OCI-M1 (cell line): Measurements from ENCODE around the gene ADAMTSL4.

Experiments
- DNase-seq: peaks from one replicate; lab custom pipeline; 2025; lab: John Stamatoyannopoulos, UW

ADAMTSL4 gene

DNA sequence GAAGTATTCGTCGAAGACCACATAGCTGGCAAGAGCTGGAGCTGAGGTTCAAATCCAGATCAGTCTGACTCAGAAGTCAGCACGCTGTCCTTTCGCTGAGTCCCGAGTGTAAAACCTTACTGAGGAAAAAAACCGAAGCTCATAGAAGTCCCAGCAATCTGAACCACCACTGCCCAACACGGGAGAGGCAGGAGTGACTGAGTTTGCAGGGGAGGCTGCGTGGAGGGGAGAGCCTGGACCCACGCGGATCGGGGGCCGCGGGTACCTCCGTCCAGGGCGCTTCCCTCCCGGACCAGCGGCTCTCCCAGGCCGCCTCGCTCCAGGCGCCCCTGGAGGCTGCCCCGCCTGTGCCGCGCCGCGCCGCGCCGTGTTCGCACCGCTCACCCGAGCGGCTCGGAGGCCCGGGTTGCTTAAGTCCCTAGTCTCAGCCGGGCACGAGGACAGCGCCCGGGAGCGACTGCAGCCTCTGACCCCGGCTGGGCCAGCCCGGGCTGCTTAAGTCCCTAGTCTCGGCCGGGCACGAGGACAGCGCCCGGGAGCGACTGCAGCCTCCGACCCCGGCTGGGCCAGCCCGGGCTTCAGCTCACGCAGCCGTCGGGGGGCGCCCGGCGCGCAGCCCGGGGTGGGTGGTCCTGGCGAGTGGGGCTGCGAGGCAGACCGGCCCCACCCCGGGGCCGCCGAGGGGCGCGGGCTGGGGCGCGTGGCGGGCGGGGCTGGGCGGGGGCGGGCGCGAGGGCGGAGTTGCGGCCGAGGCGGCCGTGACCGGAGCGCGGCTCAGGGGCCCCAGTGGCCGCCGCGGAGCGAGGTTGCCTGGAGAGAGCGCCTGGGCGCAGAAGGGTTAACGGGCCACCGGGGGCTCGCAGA is at the start of gene ADAMTSL4:
Gene ADAMTSL4 (plus strand): TSS at position 777 of the 864 bp plus-strand sequence. CDS start 2,881 bp downstream, outside the sequence.
- peak; percentile 86 for DNase-seq

GRCh38 chr1:150505431-150505830 is 43.8 kb upstream of the ADAMTSL4 start:
- DNase-seq: no peak

DNA sequence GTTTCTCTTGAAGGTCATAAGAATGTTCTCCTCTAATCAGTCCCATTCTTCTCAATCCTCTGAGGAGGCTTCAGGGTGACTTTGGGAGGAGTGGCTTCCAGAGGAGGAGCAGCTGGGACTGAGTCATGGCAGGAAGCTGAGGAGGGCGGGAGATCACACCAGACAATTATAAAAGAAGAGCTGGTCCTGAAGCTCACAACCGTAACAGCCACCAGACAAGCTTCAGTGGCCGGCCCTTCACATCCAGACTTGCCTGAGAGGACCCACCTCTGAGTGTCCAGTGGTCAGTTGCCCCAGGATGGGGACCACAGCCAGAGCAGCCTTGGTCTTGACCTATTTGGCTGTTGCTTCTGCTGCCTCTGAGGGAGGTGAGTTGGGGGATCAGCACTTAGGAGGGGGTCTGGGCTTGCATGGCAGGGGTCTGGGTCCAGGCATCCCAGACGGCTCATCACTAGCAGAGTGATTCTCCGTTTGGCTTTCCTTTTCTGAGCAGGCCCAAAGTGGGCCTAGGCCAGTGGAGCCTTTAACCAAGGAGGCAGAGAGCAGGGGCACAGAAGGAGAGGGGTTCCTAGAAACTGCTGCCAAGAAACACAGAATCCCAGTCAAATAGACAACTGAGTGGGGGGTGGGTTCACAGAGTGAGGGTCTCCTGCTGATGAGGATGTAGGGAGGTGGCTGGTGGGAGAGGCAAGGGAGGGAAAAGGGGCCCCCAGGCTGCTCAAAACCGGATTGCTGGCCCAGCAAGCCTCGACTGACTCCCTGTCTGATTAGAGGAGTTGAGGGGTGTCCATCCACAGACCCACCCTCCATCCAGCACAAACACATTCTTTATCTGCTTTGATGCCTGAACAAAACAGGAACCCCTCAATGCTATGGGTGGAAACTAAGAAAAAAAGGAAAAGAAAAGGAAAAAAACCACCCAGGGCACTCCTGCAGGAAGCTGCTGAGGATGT is 41.0 kb upstream of the ADAMTSL4 start, which contains the start of gene ECM1:
Gene ECM1 (plus strand): TSS at position 198 of the 953 bp plus-strand sequence. CDS start 101 bp downstream, at position 299.
- DNase-seq: peak; percentile 67

DNA sequence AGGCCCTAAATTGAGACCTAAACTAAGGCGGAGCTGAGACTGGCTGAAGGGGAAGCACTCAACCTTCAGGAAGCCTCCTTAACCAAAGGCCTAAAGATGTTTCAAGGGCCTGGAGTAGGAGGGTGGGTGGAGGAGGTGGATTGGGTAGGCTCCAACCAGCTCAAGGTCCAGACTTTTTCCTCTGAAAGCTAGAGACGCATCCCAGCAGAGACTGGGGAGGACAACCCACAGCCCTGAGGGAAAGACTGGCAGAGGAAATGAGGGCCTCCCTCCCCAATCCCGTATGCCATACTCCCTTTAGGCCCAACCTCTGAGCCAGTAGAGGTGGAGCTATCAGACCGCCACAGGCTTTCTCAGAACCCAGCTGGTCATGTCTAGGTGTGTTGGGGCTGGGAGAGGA is 40.2 kb upstream of the ADAMTSL4 start:
- no peak for DNase-seq

GRCh38 chr1:150511551-150511950 is 37.7 kb upstream of the ADAMTSL4 start:
- DNase-seq: no peak

GRCh38 chr1:150511985-150512660 is 37.1 kb upstream of the ADAMTSL4 start:
- DNase-seq: no peak

DNA sequence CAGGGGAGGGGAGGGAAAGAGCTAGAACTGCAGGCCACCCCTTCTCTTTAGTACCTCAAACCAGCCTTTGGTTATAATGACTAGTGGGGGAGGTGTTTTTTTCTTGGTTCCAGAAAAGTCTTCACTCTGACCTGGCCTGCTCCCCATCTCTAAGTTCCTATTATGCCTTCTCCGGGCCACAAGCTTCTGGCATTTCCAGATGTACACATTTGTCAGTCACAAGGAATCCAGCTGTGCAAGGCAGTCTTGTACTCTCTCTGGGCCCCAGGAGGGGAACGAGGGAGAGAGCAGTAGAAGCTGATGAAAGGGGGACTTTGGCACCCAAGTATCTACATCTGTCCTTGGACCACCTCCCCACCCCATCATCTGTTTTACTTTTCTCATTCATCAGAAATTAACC is 36.4 kb upstream of the ADAMTSL4 start:
- no peak for DNase-seq

DNA sequence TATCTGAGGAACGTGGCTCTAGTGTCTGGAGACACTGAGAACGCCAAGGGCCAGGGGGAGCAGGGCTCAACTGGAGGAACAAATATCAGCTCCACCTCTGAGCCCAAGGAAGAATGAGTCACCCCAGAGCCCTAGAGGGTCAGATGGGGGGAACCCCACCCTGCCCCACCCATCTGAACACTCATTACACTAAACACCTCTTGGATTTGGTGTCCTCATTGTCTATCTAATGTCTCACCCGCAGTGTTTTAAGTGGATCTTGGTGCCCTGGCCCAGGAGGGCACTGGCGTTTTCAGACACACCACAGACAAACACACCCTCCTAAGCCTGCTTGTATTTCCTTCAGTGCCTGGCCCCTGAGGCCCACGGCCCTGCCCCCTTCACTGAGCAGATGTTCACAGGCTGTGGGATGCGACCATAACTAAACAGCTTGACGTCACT is 35.8 kb upstream of the ADAMTSL4 start:
- no peak for DNase-seq

GRCh38 chr1:150514260-150514659 is 34.9 kb upstream of the ADAMTSL4 start:
- DNase-seq: no peak

DNA sequence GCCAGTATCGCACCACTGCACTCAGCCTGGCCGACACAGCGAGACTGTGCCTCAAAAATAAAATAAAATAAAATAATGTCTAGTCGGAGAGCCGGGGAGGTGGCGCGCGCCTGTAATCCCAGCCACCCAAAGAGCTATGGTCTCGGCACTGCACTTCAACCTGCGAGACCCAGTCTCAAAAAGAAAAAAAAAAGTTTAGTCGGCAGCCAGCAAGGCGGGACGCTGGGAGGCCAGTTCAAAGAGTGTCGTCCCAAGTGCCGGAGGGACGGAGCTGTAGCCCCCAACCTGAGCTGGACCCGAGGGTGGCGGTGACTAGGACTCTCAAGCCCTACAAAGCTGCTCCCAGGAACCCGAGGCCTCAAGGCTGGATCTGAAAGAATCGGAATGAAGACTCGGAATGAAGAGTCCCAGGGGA is 34.3 kb upstream of the ADAMTSL4 start:
- no peak for DNase-seq

- peak; percentile 99 for DNase-seq
These were observed 33.7 kb upstream of the ADAMTSL4 start, which contains the start of gene FALEC for GRCh38 chr1:150515328-150516049. Gene FALEC, plus strand, starts transcription at chr1:150515752.

DNA sequence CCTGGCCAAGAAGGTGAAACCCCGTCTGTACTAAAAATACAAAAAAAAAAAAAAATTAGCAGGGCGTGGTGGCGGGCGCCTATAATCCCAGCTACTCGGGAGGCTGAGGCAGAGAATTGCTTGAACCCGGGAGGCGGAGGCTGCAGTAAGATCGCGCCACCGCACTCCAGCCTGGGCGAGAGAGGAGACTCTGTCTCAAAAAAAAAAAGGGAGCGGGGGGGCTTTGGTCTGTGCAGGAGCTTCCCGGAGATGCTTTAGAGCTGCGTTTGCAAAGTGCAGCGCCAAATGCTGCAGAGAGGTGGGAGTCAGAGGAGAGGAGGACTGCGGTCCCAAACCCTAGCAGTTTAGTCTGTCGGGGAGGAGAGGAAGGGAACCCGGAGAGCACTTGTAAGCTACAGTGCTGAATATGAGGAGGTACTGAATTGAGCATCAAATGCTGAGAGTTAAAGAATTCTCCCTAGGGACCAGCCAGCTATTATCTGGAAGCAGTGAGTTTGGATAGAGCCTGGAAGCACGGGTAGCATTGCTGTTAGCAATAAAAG is 33.1 kb upstream of the ADAMTSL4 start:
- peak; percentile 49 for DNase-seq

GRCh38 chr1:150516616-150517015 is 32.6 kb upstream of the ADAMTSL4 start:
- peak; percentile 67 for DNase-seq

DNA sequence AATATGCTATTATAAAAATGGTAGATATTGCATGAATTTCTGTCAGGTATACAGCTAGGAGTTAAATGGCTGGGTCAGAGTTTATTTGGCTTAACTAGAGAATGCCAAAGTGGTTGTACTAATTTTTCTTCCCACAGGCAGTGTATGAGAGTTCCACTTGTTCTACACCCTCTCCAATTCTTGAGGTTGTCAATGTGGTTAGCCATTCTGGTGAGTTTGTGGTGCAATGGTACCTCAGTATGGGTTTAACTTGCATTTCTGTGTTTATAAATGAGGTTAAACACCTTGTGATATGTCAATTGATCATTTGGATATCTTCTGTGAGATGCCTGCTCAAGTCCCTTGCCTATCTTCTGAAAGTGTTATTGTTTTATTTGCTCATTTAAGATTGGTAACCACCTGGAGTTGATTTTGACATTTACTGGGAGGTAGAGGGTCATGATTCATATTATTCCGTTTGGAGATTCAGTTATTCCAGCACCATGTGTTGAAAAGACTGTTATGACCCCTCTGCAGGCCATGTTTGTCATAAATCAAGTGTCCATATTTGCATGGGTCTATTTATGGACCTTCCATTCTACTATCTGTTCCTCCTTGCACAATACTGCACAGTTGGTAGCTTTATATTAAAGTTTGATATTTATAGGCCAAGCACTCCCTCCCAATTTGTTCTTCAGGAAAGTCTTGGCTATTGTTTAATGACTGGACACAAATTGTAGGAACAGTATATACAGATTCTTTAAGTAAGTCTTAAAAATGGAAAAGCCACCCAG is 27.8 kb upstream of the ADAMTSL4 start:
- no peak for DNase-seq

GRCh38 chr1:150525348-150525747 is 23.9 kb upstream of the ADAMTSL4 start:
- no peak for DNase-seq

DNA sequence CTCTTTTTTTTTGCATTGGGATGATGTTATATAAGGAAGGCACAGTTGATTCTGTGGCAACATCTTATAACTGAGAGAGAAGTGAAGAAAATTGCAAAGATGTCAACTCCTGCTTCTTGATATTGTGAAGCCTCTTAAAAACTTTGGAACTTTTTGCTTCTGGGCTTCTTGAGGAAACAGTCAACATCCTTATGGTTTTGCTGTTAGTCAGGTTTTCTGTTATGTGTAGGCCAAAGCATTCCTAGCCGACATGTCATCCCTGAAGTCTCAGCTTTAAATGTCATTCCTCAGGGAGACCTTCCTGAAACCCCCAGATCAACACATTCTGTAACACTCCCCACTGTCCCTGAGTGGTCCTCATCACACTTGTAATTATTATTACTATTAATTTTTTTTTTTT is 21.0 kb upstream of the ADAMTSL4 start:
- no peak for DNase-seq

DNA sequence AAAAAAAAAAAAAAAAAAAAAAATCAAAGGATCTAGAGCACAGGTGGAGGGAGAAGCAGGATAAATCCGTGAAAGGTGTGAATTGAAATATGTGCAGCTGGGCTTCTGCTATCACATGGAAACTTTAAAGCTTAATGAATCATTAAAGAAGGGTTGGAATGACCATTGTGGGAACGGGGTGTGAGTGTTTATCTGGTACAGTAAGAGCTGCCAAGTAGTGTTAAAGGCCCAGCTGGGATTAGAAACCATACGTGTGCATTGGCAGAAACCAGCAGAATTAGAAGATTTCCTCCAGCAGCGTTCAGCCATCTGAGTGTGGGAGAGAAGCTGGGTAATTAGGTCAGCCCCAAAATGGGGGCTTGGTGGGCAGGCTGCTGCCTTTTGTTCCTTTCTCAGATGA is 20.2 kb upstream of the ADAMTSL4 start:
- DNase-seq: no peak

- no peak for DNase-seq
These were observed 18.6 kb upstream of the ADAMTSL4 start for GRCh38 chr1:150530491-150531159.

DNA sequence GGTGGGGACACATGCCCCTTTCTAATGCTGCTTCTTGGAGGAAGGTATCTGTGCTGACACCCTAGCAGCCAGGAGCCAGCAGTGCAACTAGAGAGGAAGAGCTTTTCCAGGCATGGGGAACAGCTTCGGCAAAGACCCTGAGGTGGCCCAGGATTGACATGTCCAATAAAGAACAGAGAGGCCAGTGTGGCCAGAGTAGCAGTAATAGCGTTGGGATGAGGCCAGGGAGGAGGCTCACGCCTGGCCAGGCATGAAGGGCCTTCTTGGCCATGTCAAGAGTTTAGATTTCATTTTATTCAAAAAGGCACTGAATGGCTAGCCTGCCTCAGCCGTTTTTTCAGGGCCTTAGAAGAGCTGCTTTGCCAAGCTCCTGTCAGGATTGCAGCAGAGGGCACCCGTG is 16.3 kb upstream of the ADAMTSL4 start:
- no peak for DNase-seq

- no peak for DNase-seq
These were observed 15.2 kb upstream of the ADAMTSL4 start for GRCh38 chr1:150534002-150534401.
